ENCODE measurements around the gene CTNNBL1.

GRCh38 chr20:37777988-37778659, 84.3 kb downstream of the CTNNBL1 start:
- TF ChIP-seq CTCF (IDR thresholded peaks at IDR 0.05) (no peak), POLR2A (IDR thresholded peaks at IDR 0.05) (no peak)

All from testis (tissue), 2 donors.